DMS79 treated with DMSO at 0.1 percent for 48 hours (cell line): ENCODE data around the gene MFGE8.
A peak's percentile ranks its signal among the peaks of the same experiment; 100 is the strongest.

Experiments used
- DNase-seq: peaks from one replicate; lab custom pipeline; 2025; lab: John Stamatoyannopoulos, UW

Gene MFGE8

DNA sequence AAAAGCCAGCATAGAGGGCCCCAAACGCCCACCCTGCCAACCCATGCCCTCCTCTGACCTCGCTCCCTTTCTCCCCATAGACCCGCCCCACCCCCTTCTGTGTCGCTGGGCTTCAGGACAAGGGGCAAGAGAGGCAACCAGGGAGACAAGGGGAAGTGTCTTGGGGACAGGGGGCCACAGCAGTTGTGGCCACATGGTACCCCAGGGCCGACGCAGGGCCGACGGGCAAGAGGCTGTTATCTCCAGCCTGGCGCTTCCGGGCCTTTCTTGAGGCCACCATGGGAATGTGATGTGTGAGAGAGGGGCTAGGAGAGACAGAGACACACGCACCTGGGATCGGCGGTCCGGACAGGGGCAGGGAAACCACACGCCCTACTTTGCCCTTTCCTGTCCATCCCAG lies 14.4 kb downstream of the MFGE8 start:
- no peak for DNase-seq

DNA sequence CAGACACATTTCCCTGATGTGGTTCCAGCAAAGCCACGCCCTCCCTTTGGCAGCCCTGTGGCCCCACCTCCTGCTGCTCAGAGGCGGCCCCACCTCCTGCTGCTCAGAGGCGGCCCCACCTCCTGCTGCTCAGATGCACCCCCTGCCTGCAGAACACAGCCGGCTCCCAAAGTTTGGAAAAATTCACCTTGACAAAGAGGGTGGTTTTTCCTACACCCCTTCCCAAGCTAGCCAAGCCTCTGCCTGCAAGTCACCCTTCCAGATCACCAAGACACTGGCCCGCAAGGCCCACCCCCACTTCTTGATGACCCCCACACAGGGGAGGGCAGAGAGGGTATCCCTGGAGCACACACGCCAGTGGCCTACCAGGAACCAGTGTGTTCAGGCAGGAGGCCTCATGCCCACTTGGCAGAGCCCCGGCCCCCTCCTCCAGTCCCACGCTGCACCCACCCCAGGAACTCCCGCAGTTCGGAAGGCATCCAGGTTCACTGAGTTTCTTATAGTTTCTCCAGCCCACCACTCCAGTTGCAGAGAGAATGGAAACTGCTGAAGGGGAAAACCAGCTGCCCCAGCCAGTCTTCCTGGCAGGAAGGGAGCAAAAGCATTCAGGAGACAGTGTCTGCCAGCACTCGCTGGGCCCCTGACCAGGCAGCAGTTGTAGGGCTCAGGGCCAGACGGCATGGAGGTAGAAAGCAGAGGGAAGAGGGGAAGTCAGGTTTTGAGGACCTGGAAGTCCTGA lies 15.6 kb downstream of the MFGE8 start:
- no peak for DNase-seq

DNA sequence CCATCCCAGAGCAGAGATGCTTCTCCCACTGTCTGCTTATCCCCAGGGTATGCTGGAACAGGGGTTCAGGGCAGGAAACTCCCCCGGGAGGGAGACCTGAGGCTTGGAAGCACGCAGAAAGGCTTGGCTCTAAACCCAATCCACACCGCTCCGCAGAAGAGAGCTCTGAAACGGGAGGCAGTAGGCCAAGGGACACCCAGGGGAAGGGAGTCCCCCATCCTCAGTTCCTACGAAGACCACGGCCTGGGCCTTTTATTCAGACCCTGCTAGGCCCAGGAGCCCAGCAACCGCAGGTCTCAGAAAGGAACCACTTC lies 16.1 kb downstream of the MFGE8 start:
- no peak for DNase-seq

DNA sequence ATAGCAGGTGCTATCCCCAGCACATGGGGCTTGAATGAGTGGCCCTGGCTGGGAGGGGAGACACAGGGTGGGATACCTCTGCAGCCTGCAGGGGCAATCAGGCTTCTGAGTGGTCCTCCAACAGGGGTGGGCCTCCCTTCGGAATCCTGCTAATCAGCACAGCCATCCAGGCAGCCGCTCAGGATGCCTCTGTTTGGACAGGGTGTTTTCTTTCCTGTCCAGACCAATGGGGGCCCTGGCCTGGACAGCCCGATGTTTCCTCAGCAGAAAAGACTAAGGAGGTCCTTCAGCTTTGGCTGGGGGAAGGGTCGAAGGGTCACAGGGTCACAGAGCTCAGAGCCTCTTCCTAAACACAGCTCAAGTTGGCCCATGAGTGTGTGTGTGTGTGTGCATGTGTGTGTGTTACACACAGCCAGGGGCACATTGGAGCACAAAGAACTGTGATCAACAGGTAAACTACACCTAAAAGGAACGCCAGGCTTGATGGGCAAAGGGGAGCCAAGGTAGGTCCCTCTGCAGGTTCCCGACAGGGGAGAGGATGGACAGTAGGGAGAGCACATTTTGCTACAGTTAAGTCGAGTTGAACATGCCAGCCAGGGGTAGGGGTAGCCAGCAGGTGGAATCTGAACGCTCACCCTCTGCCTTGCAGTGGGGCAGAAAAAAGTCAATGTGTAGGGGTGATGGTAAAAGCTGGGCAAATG lies 16.7 kb downstream of the MFGE8 start:
- no peak for DNase-seq

DNA sequence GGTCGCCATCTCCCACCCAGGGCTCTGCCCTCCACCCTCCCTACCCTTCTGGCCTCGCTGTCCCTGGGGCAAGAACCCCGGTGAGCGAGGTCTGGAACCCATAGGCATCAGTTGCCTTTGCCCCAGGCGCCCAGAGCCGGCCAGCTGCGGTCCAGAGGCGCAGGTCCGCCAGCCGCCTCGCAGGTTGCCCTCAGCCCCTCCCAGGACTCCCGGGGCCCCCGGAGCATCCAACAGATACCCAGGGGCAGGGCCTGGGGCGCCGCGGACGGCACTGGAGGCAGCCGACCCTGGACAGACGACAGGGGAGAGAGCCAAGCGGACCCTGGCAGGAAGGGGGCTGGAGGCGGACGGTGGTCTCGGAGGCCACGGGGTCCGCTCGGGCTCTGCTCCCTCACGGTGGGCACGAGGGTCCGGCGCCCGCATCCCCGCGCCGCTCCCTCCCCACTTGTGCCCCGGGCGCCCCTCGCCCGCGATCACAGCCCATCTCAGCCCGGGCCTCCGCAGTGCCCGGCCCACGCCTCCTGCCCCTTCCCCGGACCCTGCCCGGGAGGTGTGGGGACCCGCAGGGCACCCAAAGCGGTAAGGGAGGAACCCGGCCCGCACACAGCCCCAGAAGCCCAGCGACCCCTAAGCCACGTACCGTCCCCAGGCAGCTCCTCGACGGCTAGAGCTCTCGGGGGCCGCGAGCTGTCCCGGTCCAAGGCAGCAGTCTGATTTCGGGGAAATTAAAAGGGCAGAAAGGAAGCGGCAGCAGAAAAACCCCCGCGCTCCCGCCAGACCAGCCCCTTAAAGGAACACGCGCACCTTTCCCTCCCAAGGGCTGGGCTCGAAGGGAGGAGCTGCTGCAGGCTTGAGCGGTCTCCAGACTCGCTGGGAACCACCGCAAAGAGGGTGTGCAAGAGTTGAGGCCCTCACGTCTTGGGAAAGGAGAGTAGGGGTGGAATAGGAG lies 18.1 kb downstream of the MFGE8 start, which contains the start of gene HAPLN3:
HAPLN3 (minus strand) TSS at position 726 of the 949 bp plus-strand sequence. CDS start 8,246 bp downstream, outside the sequence.
- DNase-seq = no peak

DNA sequence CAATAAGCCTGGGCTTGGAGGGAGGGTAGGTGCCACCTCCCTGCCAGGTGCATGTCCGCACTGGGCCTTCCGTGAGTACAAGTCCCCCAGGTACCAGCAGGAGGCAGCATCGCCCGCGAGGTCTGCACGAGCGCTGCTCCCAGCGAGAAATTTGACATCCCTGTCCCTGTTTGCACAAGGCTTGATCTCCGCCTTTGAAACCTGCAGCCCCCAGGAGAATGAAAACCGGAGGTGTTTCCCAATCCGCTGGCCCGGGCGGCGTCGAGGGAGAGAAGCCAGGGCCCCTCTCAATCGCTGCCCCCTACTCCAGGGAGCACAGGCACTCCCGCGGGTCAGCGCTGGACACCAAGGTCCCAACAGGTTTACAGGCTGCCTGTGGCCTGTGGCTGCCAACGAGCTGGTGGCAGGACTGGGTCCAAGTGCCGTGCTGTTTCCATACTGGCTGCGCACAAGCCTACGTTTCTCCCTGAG lies 18.8 kb downstream of the MFGE8 start:
- DNase-seq = peak; percentile 14

DNA sequence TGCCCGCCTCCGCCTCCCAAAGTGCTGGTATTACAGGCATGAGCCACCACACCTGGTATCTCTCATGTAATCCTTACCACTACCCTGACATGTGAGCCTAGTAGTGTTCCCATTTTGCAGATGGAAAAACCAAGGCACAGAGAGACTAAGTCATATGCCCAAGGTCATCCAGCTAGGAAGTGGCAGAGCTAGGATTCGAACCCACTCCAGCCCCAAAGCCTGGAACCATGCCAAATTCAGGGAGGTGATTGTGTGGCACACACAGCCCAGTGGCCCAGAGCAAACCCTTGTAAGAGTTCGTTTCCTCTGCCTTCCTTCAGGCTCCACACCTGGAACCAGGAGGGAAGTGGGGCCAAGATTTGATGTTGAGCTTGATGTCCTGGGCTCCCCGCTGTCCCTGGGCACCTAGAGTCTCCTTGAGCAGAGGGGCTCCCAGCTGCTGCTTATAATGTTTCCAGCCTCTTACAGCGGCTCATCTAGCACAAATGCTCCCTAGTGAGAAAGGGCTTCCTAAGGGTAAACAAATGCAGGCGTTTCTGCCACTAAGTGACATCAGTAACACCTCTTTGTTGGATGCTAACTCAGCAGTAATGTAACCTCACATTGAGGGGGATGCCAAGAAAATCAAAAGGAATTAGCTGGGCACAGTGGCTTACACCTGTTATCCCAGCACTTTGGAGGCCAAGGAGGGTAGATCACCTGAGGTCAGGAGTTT lies 21.5 kb downstream of the MFGE8 start:
- DNase-seq = peak; percentile 4

DNA sequence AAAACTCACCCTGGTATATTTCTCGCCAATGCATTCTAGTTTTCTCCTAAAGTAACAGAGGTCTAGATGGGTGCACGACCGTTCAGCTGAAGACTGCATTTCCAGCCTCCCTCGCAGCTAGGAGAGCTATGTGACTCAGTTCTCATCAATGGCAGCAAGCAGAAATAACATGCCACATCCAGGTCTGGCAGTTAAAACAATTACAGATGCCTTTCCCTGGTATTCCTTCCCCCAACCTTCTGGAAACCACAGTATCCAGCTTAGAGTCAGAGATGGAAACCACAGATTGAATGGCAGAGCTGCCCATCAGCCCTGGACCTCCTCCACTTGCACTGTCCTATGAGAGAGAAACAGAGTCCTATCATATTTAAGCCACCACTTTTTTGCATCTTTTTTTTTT lies 22.7 kb downstream of the MFGE8 start:
- no peak for DNase-seq

DNA sequence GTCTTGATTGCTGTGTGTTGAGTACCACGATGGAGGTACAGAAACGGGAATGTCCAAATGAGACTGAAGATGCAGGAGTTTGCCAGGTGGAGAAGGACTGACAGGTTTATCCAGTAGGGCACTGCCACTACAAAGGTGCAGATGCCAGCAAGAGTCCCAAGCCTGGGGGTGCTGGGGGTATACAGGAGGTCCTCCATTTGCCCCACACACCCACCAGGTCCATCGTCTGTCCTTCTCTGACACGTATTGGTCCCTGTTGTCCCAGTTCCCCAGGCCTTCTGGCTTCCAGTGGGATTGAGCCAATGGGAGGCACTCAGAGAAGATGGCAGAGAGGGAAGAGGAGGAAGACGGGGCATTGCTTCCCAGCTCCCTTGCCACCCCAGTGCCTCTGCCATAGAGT lies 24.5 kb downstream of the MFGE8 start:
- no peak for DNase-seq

DNA sequence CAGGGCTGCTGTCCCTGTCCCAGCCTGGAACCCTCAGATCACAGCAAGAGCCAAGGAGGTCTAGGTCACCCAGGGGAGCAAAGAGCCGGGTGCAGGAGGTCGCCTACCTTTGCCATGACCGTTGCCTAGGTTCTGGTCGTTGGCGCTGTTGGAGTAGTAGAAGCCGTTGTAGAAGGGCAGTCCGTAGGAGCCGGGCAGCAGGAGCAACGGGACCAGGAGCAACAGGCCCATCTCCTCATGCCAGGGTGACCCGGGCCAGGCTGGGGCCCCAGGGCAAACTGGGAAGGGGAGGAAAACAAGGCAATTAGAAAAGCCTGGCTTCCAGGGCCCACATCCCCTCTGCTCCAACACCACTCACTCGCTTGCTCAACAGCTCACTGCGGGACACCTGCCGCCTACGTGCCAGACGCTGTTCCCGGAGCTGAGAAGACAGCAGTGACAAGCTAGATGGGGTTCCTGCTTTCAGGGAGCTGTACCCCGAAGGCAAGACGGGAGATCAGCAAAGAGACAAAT lies 26.1 kb downstream of the MFGE8 start:
- no peak for DNase-seq

DNA sequence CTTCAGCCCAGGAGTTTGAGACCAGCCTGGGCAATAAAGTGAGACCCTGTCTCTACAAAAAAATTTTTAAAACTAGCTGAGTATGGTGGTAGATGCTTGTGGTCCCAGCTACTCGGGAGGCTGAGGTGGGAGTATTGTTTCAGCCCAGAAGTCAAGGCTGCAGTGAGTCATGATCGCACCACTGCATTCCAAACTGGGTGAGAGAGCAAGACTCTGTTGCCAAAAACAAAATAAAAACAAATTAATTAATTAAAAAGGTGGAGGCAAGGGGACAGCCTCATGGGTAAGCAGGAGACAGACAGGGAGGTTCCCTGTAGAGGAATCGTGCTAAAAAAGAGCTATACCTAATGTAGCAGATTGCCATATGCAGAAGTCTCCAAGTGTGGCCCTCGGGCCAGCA lies 30.4 kb downstream of the MFGE8 start:
- DNase-seq = no peak

DNA sequence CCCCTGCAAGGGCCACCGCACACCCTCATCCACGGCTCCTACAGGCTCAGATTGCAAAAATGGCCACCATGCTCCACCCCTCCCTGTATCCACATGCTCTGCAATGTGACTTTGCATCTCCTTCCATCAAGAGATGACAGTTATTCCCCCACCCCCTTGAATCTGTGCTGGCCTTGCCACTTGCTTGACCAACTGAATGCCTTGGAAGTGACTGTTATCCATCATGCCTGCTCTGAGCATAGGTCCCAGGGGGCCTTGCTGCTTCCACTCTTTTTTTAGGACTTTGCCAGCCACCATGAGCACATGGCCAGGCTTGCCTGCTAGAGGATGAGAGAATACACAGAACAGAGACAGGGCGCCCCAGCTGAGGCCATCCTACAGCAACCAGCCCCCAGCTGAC lies 31.4 kb downstream of the MFGE8 start:
- no peak for DNase-seq

DNA sequence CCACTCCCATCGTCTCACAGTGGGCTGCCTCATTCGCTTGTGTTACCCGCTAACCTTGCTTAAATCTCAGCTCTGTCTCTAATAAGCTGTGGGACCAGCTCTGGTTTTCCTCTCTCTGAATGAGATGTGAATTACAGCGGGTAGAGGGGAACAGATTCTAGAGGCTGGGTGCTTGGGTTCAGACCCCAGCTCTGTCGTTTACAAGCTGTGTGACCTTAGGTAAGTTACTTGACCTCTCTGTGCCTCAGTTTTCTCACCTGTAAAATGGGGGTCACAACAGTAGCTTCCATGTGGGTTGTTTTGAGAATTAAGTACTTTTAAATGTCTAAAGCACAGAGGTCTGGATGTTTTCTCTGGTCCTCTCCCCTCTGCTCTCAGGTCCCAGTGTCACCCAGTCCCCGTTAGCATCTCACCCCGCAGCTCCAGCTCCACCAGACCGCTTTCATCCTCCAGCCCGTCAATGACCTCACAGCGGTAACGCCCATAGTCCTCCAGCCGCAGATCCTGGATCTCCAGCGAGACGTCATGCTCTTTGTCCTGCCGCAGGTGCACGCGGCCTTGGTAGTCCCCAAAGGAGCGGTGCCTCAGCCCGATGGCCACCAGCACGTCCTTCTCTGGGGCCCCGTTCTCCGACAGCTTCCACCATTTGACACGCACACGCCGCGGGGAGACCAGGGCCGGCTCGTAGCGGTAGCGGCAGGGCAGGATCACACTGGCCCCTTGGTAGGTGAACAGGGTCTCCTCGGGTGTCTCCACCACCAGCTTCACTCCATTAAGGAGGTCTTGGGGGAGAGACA lies 32.0 kb downstream of the MFGE8 start:
- DNase-seq = no peak

DNA sequence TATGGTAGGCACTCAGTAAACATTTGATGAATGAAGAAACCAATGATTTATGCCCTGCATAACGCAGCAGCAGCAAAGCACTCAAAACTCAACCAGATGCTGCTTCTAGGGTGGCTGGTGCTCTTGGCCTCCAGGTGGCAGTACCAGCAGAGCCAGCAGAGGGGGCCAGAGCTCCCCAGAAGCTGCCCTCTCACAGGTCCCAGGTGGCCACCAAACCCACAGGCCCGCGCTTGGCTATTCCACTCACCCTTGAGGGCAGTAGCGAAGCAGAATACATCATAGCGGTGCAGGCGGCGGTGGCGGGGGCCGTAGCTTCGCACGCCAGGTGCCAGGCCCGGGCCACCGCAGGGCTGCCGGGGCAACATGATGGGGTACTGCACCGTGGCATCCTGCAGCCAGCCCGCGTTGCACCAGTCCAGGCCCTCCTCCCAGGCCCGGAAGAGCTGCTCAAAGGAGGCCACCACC lies 34.4 kb downstream of the MFGE8 start:
- DNase-seq = no peak

DNA sequence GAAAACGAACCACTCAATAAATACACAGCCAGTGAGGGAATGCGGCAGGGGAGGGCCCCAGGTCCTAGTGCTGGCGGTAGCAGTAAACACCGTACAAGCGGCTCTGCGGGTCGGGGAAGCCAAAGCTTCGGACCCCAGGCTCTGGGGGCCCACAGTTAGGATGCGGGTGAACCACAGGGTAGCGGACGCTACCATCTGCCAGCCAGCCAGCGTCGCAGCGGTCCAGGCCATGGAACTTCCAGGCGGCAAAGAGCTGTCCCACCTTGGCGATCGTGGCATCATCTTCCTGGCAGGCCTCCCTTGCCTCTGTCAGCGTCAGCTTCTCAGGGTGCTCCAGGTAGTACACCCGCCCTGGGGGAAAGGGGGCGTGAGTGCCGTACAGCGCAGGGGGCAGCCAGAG lies 35.3 kb downstream of the MFGE8 start:
- no peak for DNase-seq

DNA sequence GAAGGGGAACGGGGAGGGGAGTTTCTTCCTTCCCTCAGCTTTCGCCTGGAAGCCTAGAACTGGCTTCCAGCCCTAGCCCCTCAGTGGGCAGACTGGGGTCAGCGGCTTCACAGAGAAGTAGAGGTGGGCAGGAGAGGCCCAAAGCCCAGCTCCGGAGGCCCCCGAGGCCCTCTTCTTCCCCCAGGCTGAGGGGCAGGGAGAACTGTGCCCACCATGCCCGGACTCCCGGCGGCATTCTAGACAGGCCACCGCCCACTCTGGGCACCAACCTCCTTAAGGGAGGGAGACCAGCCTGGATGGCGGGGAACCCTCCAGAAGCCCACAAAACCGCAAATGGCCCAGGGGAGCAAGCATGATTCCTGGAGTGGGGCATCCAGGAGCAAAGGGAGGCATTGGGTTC lies 35.8 kb downstream of the MFGE8 start:
- DNase-seq = no peak

DNA sequence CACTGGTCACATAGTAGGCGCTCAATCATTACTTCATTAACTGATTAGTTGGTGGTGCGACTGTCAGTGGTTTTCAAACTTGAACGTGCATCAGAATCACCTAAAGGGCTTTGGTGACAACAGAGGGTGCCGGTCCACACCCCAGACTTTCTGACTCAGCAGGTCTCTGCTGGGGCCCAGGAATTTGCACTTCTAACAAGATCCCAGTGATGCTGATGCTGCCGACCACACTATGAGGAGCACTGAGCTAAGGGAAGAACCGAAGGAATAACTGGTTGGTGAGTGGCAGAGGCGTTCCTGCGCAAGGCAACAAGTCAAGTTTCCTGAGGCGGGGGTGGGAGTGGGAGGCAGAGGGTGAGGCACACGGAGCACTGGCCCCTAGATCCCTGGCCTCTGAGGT lies 36.6 kb downstream of the MFGE8 start:
- no peak for DNase-seq

DNA sequence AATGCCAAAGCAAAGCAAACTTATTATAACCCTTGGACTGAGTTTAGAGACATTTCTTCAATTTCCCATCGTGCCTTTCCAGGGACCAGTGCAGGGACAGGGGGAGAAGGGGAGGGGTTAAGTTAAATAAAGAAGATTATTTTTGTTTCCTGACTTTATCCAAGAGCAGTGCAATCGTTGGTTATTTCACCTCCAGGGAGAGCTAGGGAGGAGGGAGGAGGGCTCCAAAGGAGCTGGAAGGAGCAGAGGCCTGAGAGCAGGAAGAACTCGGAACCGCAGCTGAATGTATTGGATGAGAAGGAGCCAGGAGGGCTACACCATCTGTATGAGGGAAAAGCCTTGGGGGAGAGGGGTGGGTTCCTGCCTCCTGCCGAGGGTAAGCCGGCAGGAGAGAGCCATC lies 38.5 kb downstream of the MFGE8 start:
- no peak for DNase-seq

DNA sequence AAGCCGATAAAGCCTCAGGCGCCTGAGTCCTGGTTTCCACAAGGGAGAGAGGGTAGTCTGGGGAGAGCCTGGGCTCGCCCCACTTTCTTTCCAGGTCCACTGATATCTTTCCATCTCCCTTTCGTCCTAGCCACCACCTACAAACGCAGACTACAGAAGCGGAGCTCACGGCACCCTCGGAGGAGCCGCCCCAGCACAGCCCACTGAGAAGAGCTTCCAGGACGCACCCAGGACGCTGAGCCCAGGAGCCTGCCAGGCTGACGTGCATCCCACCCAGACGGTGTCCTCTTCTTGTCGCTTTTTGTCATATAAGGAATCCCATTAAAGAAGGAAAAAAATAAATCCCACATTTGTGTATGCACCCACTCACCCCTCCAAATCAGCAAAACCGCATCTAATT lies 38.9 kb downstream of the MFGE8 start:
- no peak for DNase-seq

DNA sequence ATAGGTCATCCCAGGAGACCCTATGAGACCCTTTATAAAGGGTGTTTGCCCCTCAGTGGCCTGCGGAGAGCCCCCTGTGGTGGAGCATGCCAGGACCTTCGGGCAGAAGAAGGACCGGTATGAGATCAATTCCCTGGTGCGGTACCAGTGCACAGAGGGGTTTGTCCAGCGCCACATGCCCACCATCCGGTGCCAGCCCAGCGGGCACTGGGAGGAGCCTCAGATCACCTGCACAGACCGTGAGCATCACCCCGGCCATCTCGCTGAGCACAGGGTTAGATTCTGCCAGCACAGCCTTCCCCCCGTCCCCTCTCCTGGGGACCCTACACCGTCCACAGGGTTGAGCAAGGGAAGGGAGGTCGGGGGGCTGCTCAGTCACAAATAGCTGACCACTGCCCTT lies 39.4 kb downstream of the MFGE8 start:
- DNase-seq = no peak

DNA sequence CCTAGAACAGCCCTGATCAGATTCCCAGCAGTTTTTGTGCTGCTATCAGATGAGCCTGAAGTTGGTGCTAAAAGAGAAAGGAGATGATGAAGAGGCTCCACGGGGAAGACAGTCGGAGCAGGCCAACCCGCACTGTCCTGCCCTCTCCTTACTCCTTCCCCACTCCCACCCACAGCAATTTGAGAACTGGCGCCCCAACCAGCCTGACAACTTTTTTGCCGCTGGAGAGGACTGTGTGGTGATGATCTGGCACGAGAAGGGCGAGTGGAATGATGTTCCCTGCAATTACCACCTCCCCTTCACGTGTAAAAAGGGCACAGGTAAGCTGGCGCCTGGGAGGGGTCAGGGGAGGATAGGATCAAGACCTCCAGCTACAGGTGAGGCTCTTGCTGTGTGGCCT lies 40.5 kb downstream of the MFGE8 start:
- DNase-seq = no peak
